SK-N-SH (cell line): Measurements from ENCODE around the gene PPP1R27. TPM values are rescaled to one million over a fixed set of nuclear protein-coding genes. Genes with fewer than 3 reads are reported as not detected.

Experiments used
- CTCF ChIA-PET: fragments of 300-600, 350-600 bp; formaldehyde crosslinking; extraction: SDS; loops from one replicate; lab custom pipeline; 2021; lab: Yijun Ruan, JAX
- POLR2A ChIA-PET: fragments of 350-600 bp; sonication (Branson Sonifier 250); formaldehyde crosslinking; extraction: SDS; loops from one replicate; lab custom pipeline; 2020; ENCODE audit warnings: antibody characterized with exemption, inconsistent platforms; lab: Yijun Ruan, JAX
- DNase-seq: peaks from one replicate; pipeline ENCODE4 v3.0.0; 2012
- H2AFZ ChIP-seq: fragments of 200-600 bp; sonication (generic); 2 replicates; pipeline ENCODE4 v1.8.1; 2016; ENCODE audit warnings: antibody characterized with exemption, mild to moderate bottlenecking, low read depth
- H3F3A ChIP-seq: fragments of 200-600 bp; sonication (generic); replicated peaks from 2 replicates; pipeline ENCODE3; 2016; ENCODE audit warnings: antibody characterized with exemption, mild to moderate bottlenecking; ENCODE audit not compliant: insufficient read depth
- H3K27ac ChIP-seq, 2 experiments: fragments of 200-500 bp in 1 of 2; fragments of 200-600 bp in 1 of 2; sonication (Bioruptor generic) in 1 of 2; sonication (generic), shearing (Covaris generic) in 1 of 2; 2 replicates each; pipeline versions ENCODE4 v1.5.1 to v1.6.1; 2014 to 2016; ENCODE audit warnings: low read depth in 2 of 2, inconsistent platforms in 1 of 2, low read length in 1 of 2, mild to moderate bottlenecking in 1 of 2, mixed read lengths in 1 of 2
- H3K27me3 ChIP-seq: fragments of 200-600 bp; sonication (generic), shearing (Covaris generic); 2 replicates; pipeline ENCODE4 v1.6.1; 2016; ENCODE audit warnings: mixed run types; ENCODE audit not compliant: insufficient read depth
- H3K36me3 ChIP-seq, 2 experiments: fragments of 200-500 bp in 1 of 2; fragments of 200-600 bp in 1 of 2; sonication (Bioruptor generic) in 1 of 2; sonication (generic) in 1 of 2; replicated peaks in 1 of 2; 2 replicates each; pipeline versions ENCODE3 to v1.5.1; 2014 to 2016; ENCODE audit warnings: low read length in 1 of 2, mild to moderate bottlenecking in 1 of 2; ENCODE audit not compliant: insufficient read depth in 2 of 2, control insufficient read depth in 1 of 2
- H3K4me1 ChIP-seq, 2 experiments: fragments of 200-500 bp in 1 of 2; fragments of 200-600 bp in 1 of 2; sonication (Bioruptor generic) in 1 of 2; sonication (generic), shearing (Covaris generic) in 1 of 2; 2 replicates each; pipeline versions ENCODE4 v1.5.1 to v1.6.1; 2014 to 2016; ENCODE audit warnings: low read depth in 1 of 2, low read length in 1 of 2, mixed run types in 1 of 2; ENCODE audit not compliant: insufficient read depth in 2 of 2, control insufficient read depth in 1 of 2
- H3K4me2 ChIP-seq: fragments of 200-600 bp; sonication (generic), shearing (Covaris generic); 2 replicates; pipeline ENCODE4 v1.6.1; 2017; ENCODE audit warnings: mixed run types
- H3K4me3 ChIP-seq, 2 experiments: fragments of 200-500 bp in 1 of 2; fragments of 200-600 bp in 1 of 2; sonication (Bioruptor generic) in 1 of 2; sonication (generic), shearing (Covaris generic) in 1 of 2; 2 replicates each; pipeline versions ENCODE4 v1.5.1 to v1.8.1; 2014 to 2016; ENCODE audit warnings: low read depth in 2 of 2, inconsistent platforms in 1 of 2, low read length in 1 of 2, mild to moderate bottlenecking in 1 of 2, mixed read lengths in 1 of 2, moderate library complexity in 1 of 2
- H3K79me2 ChIP-seq: fragments of 200-600 bp; sonication (generic); 2 replicates; pipeline ENCODE4 v1.8.1; 2017; ENCODE audit warnings: mild to moderate bottlenecking; ENCODE audit not compliant: insufficient read depth
- H3K9ac ChIP-seq: fragments of 200-600 bp; sonication (generic); 2 replicates; pipeline ENCODE4 v1.6.1; 2017; ENCODE audit warnings: mixed run types
- H3K9me2 ChIP-seq: fragments of 200-600 bp; sonication (generic); 2 replicates; pipeline ENCODE4 v1.6.1; 2017; ENCODE audit warnings: mixed run types
- H3K9me3 ChIP-seq: fragments of 200-600 bp; sonication (generic); 2 replicates; pipeline ENCODE4 v1.6.1; 2017; ENCODE audit warnings: mixed run types, mild to moderate bottlenecking, moderate library complexity
- H4K20me1 ChIP-seq: fragments of 200-600 bp; sonication (generic); 2 replicates; pipeline ENCODE4 v1.6.1; 2017; ENCODE audit warnings: mild to moderate bottlenecking, mixed run types; ENCODE audit not compliant: insufficient read depth
- ELF1 ChIP-seq: IDR thresholded peaks from 2 replicates; pipeline ENCODE4 v1.4.0; 2012
- EP300 ChIP-seq, 2 experiments: IDR thresholded peaks; 2 replicates each; pipeline versions ENCODE4 v1.4.0 to v1.6.1; 2012; ENCODE audit warnings: borderline replicate concordance in 1 of 2, low read depth in 1 of 2, low read length in 1 of 2
- FOXJ3 ChIP-seq: sonication (generic); formaldehyde crosslinking; IDR thresholded peaks from 2 replicates; pipeline ENCODE4 v1.5.1; 2020; ENCODE audit warnings: mild to moderate bottlenecking, missing genetic modification reagents
- FOXM1 ChIP-seq: IDR thresholded peaks from 2 replicates; pipeline ENCODE4 v1.4.0; 2012; ENCODE audit warnings: low read depth, mild to moderate bottlenecking
- GABPA ChIP-seq: IDR thresholded peaks from 2 replicates; pipeline ENCODE4 v1.4.0; 2012; ENCODE audit warnings: low read depth, mild to moderate bottlenecking
- JUND ChIP-seq: IDR thresholded peaks from 2 replicates; pipeline ENCODE4 v1.4.0; 2012
- MEF2A ChIP-seq: IDR thresholded peaks from 2 replicates; pipeline ENCODE4 v1.4.0; 2012; ENCODE audit warnings: low read depth, borderline replicate concordance
- MXI1 ChIP-seq: IDR thresholded peaks from 2 replicates; pipeline ENCODE4 v1.6.1; 2012; ENCODE audit warnings: mild to moderate bottlenecking, low read depth, low read length, improper control_type of control experiment
- NFIC ChIP-seq: IDR thresholded peaks from 2 replicates; pipeline ENCODE4 v1.4.0; 2012; ENCODE audit warnings: borderline replicate concordance
- POLR2AphosphoS5 ChIP-seq: IDR thresholded peaks from 2 replicates; pipeline ENCODE4 v1.6.1; 2012; ENCODE audit warnings: low read depth, low read length
- RAD21 ChIP-seq: IDR thresholded peaks from 2 replicates; pipeline ENCODE4 v1.6.1; 2012; ENCODE audit warnings: mild to moderate bottlenecking, low read length
- RFX5 ChIP-seq: IDR thresholded peaks from 2 replicates; pipeline ENCODE4 v1.6.1; 2012; ENCODE audit warnings: mild to moderate bottlenecking, improper control_type of control experiment, low read length
- SIN3A ChIP-seq: IDR thresholded peaks from 2 replicates; pipeline ENCODE4 v1.6.1; 2012; ENCODE audit warnings: low read depth, mild to moderate bottlenecking, low read length, moderate library complexity, borderline replicate concordance
- TAF1 ChIP-seq: IDR thresholded peaks from 2 replicates; pipeline ENCODE4 v1.6.1; 2012; ENCODE audit warnings: low read depth, mild to moderate bottlenecking, low read length, moderate library complexity, borderline replicate concordance
- TEAD4 ChIP-seq: IDR thresholded peaks from 2 replicates; pipeline ENCODE4 v1.4.0; 2012; ENCODE audit warnings: mild to moderate bottlenecking, borderline replicate concordance; ENCODE audit not compliant: insufficient read depth
- USF1 ChIP-seq: IDR thresholded peaks from 2 replicates; pipeline ENCODE4 v1.4.0; 2012; ENCODE audit warnings: low read depth, borderline replicate concordance
- USF2 ChIP-seq: fragments of 150-350 bp; IDR thresholded peaks from 2 replicates; pipeline ENCODE4 v1.6.1; 2017; ENCODE audit warnings: antibody characterized with exemption, low read length, low read depth, borderline replicate concordance
- WGBS: methylation state at CpG from one replicate; pipeline ENCODE4 v1.1.6; 2017; ENCODE audit warnings: low lambda C conversion rate; 5-methylcytosine and 5-hydroxymethylcytosine counted together
- polyA plus RNA-seq, 3 experiments: library from polyadenylated mRNA; depleted of rRNA; stranded (reverse); fragments of >200 nt; gene quantifications; 2 replicates each; pipeline ENCODE4 v1.2.3, GENCODE V29; 2012
- TF ChIP-seq, protein P1 (sequence below): IDR thresholded peaks from 2 replicates; pipeline ENCODE4; 2012
- TF ChIP-seq, protein P2 (sequence below): IDR thresholded peaks from 2 replicates; pipeline ENCODE4 v1.6.1; 2012; ENCODE audit warnings: mild to moderate bottlenecking, low read depth, low read length, moderate library complexity

The PPP1R27 gene
- polyA plus RNA-seq, 1 of the 3 experiments (the other 2 are of a cell fraction), result 0.07 TPM

DNA sequence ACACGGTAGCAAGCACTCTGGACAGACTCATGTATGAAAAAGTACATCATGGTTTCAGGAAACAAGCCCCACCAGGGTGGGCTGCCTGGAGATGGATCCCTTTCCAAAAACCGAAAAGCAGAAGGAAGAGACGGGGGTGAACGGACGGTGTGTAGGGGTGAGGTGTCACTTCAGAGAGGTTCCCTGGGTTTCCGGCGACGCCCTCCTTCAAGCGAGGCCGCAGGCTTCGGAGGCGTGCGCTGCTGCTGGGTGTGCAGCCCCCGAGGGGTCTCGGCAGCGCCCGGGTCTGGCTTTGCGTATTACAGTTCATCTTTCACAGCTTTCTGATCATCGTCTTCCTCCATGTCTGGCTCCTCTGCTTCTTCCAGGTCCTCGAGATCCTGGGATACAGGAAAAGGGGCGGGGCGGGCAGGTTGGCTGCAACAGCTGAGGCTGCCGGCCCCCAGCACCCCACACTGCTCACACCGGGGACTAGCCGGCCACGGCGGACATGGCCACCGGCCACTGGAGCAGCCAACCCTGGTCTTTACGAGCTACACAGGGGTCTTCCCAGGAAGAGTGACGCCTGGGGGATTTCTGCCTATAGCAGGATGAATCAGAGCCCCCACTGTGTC is 9.0 kb upstream of the PPP1R27 start:
- DNase-seq, result no peak
- H3K4me2 ChIP-seq, result no peak overlapping the region
- H3K27ac ChIP-seq, result no peak overlapping the region
- H3K79me2 ChIP-seq, result no peaks in the 10 kb centered on the region; the same call in 1 of the 2 replicates
- H2AFZ ChIP-seq, result no peak overlapping the region
- H3K36me3 ChIP-seq, result peaks cover 47 to 51% of the 10 kb centered on the region in 2 experiments
- H3K4me3 ChIP-seq, result no peak overlapping the region
- H3K9ac ChIP-seq, result no peak overlapping the region
- H4K20me1 ChIP-seq, result no peaks in the 10 kb centered on the region; the same call in 1 of the 2 replicates
- H3F3A ChIP-seq, result peaks cover 37% of the 10 kb centered on the region
- no peaks in the 10 kb centered on the region for H3K9me3 ChIP-seq
- TF ChIP-seq USF1 (no peak), GABPA (no peak), JUND (no peak), ELF1 (no peak), USF2 (no peak)
- TF ChIP-seq, protein P1, sequence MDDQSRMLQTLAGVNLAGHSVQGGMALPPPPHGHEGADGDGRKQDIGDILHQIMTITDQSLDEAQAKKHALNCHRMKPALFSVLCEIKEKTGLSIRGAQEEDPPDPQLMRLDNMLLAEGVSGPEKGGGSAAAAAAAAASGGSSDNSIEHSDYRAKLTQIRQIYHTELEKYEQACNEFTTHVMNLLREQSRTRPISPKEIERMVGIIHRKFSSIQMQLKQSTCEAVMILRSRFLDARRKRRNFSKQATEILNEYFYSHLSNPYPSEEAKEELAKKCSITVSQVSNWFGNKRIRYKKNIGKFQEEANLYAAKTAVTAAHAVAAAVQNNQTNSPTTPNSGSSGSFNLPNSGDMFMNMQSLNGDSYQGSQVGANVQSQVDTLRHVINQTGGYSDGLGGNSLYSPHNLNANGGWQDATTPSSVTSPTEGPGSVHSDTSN, result no peak
- 96% methylated on average over 29 of the region's 30 CpGs for WGBS
- POLR2A ChIA-PET, result no interaction called here
- H3K9me2 ChIP-seq, result no peaks in the 10 kb centered on the region
- CTCF ChIA-PET, result interaction anchor here (1.0 to 2.6 kb wide), 6 partner anchors 9 to 187 kb away, joined by 3 to 11 read pairs (median 4); partner anchors contain the start of gene MCRIP1
- no peaks in the 10 kb centered on the region for H3K27me3 ChIP-seq
- H3K4me1 ChIP-seq, result no peaks in the 10 kb centered on the region

GRCh38 chr17:81842725-81843504 is 8.1 kb upstream of the PPP1R27 start:
- no peaks in the 10 kb centered on the region; the same call in 1 of the 2 replicates for H3K79me2 ChIP-seq
- peaks cover 38 to 48% of the 10 kb centered on the region in 2 experiments for H3K36me3 ChIP-seq
- no peaks in the 10 kb centered on the region for H3K9me2 ChIP-seq
- WGBS, result 81% methylated on average over 17 of the region's 21 CpGs
- H2AFZ ChIP-seq, result no peak overlapping the region
- POLR2A ChIA-PET, result interaction anchor here (1.1 kb wide), 1 partner anchor 23 kb away, joined by 3 read pairs; no protein-coding TSS in a partner anchor
- no peak for DNase-seq
- no peaks in the 10 kb centered on the region for H3K9me3 ChIP-seq
- no peaks in the 10 kb centered on the region; the same call in 1 of the 2 replicates for H4K20me1 ChIP-seq
- no peak overlapping the region for H3K4me2 ChIP-seq
- no peak overlapping the region for H3K27ac ChIP-seq
- H3K9ac ChIP-seq, result no peak overlapping the region
- H3K4me3 ChIP-seq, result no peak overlapping the region
- no peaks in the 10 kb centered on the region for H3K4me1 ChIP-seq
- no peaks in the 10 kb centered on the region for H3K27me3 ChIP-seq
- CTCF ChIA-PET, result interaction anchor here (0.6 to 2.6 kb wide), 8 partner anchors 10 to 386 kb away, joined by 3 to 11 read pairs (median 4); partner anchors contain the start of gene MCRIP1
- H3F3A ChIP-seq, result peaks cover 33% of the 10 kb centered on the region
- TF ChIP-seq MXI1, result no peak
- no peak for TF ChIP-seq MEF2A
- TF ChIP-seq RAD21, result no peak
- TF ChIP-seq FOXM1, result no peak
- no peak; the same call in 1 of the 2 replicates for TF ChIP-seq POLR2AphosphoS5
- TF ChIP-seq SIN3A, result no peak
- TF ChIP-seq USF2, result no peak
- no peak for TF ChIP-seq TEAD4
- TF ChIP-seq NFIC, result no peak
- TF ChIP-seq, protein P2, sequence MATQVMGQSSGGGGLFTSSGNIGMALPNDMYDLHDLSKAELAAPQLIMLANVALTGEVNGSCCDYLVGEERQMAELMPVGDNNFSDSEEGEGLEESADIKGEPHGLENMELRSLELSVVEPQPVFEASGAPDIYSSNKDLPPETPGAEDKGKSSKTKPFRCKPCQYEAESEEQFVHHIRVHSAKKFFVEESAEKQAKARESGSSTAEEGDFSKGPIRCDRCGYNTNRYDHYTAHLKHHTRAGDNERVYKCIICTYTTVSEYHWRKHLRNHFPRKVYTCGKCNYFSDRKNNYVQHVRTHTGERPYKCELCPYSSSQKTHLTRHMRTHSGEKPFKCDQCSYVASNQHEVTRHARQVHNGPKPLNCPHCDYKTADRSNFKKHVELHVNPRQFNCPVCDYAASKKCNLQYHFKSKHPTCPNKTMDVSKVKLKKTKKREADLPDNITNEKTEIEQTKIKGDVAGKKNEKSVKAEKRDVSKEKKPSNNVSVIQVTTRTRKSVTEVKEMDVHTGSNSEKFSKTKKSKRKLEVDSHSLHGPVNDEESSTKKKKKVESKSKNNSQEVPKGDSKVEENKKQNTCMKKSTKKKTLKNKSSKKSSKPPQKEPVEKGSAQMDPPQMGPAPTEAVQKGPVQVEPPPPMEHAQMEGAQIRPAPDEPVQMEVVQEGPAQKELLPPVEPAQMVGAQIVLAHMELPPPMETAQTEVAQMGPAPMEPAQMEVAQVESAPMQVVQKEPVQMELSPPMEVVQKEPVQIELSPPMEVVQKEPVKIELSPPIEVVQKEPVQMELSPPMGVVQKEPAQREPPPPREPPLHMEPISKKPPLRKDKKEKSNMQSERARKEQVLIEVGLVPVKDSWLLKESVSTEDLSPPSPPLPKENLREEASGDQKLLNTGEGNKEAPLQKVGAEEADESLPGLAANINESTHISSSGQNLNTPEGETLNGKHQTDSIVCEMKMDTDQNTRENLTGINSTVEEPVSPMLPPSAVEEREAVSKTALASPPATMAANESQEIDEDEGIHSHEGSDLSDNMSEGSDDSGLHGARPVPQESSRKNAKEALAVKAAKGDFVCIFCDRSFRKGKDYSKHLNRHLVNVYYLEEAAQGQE, result no peak
- no peak for TF ChIP-seq FOXJ3
- TF ChIP-seq RFX5, result no peak
- TF ChIP-seq TAF1, result no peak
- no peak for TF ChIP-seq EP300 (IDR thresholded peaks at IDR 0.05; ENCODE audit: borderline replicate concordance in 1 of 2, low read depth in 1 of 2, low read length in 1 of 2)
